Measurements from ENCODE around the gene SNRNP70.

SNRNP70 gene

DNA sequence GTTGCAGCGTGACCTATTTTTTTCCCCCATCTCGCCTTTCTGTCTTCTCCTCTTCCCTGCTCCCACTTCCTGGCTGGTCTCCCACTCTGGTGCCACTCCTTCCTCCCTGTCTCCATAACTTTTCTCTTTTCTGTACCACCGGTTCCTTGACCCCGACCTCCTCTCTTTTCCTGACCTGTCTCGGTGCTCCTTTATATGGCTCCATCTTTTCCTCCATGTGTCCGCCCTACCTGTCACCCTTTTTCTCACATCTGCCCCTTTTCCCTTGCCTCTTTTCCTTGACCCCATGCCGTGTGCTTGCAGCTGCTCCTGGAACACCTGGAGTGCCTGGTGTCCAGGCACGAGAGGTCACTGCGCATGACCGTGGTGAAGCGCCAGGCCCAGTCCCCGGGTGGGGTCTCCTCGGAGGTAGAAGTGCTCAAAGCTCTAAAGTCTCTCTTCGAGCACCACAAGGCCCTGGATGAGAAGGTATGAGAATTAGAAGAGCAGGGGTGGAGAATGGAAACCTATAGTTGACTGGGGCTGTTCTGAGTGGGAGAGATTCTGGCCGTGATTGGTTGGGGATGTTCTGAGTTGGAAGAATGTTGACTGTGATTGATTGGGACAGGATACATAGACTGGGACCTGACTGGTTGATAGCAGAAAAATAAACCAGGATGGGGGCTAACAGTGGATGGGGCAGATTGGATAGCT, 43.4 kb downstream of the SNRNP70 start:
- Histone ChIP-seq H3K9me3 (ENCODE audit: low read length) (no peaks in the 10 kb centered on the region), H3K36me3 (ENCODE audit: insufficient read depth, low read length) (no peaks in the 10 kb centered on the region), H3K4me1 (ENCODE audit: insufficient read depth, low read length) (peaks cover 11% of the 10 kb centered on the region), H3K27me3 (ENCODE audit: control insufficient read depth in 1 of 2, insufficient read depth in 2 of 2, low read length in 2 of 2) (peaks cover 0 to 5% of the 10 kb centered on the region in 2 donors), H3K4me3 (ENCODE audit: low read depth in 1 of 2, low read length in 2 of 2) (peak overlapping the region in 1 of 2 donors; percentile 38), H3K27ac (ENCODE audit: low read depth, low read length) (no peak overlapping the region), H3K9ac (ENCODE audit: low read length) (no peak overlapping the region)

- H3K36me3 ChIP-seq (ENCODE audit: insufficient read depth, low read length) = no peaks in the 10 kb centered on the region
- H3K27ac ChIP-seq (ENCODE audit: low read depth, low read length) = no peak overlapping the region
- peaks cover 4 to 10% of the 10 kb centered on the region in 2 donors for H3K27me3 ChIP-seq (ENCODE audit: control insufficient read depth in 1 of 2, insufficient read depth in 2 of 2, low read length in 2 of 2)
- no peak overlapping the region for H3K9ac ChIP-seq (ENCODE audit: low read length)
- no peaks in the 10 kb centered on the region for H3K9me3 ChIP-seq (ENCODE audit: low read length)
- no peak overlapping the region for H3K4me3 ChIP-seq (ENCODE audit: low read depth in 1 of 2, low read length in 2 of 2)
- H3K4me1 ChIP-seq (ENCODE audit: insufficient read depth, low read length) = peaks cover 11% of the 10 kb centered on the region
Observed at GRCh38 chr19:49129238-49129583, 44.0 kb downstream of the SNRNP70 start.

GRCh38 chr19:49130325-49130724, 45.1 kb downstream of the SNRNP70 start:
- H3K9me3 ChIP-seq (ENCODE audit: low read length) = no peaks in the 10 kb centered on the region
- H3K4me3 ChIP-seq (ENCODE audit: low read depth in 1 of 2, low read length in 2 of 2) = no peak overlapping the region
- peaks cover 9 to 18% of the 10 kb centered on the region in 2 donors for H3K27me3 ChIP-seq (ENCODE audit: control insufficient read depth in 1 of 2, insufficient read depth in 2 of 2, low read length in 2 of 2)
- no peak overlapping the region for H3K27ac ChIP-seq (ENCODE audit: low read depth, low read length)
- H3K9ac ChIP-seq (ENCODE audit: low read length) = no peak overlapping the region
- no peaks in the 10 kb centered on the region for H3K36me3 ChIP-seq (ENCODE audit: insufficient read depth, low read length)
- H3K4me1 ChIP-seq (ENCODE audit: insufficient read depth, low read length) = peaks cover 11% of the 10 kb centered on the region

DNA sequence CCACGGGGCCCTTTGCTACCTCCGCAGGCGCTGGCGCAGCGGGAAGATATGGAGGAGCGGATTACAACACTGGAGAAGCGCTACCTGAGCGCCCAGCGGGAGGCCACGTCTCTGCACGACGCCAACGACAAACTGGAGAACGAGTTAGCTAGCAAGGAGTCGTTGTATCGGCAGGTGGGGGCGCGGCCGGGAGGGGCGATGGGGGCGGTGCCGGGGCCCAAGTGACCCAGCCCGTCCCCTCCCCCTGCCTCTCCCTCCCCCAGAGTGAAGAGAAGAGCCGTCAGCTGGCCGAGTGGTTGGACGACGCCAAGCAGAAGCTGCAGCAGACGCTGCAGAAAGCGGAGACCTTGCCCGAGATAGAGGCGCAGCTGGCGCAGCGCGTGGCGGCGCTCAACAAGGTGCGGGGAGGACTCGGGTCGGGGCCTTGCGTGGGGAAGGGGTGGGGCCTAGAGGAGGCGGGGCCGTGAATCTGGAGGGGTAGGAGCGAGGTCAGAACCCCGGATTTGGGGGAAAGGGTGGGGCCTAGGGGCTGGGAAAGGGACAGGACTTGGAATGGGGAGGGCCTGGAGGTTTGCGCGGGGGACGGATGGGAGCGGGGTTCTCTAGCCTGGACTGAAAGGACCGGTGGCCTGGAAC, 47.8 kb downstream of the SNRNP70 start:
- Histone ChIP-seq H3K4me3 (ENCODE audit: low read depth in 1 of 2, low read length in 2 of 2) (no peak overlapping the region), H3K36me3 (ENCODE audit: insufficient read depth, low read length) (no peaks in the 10 kb centered on the region)

GRCh38 chr19:49133621-49134454, 48.6 kb downstream of the SNRNP70 start:
- H3K36me3 ChIP-seq (ENCODE audit: insufficient read depth, low read length) = no peaks in the 10 kb centered on the region
- H3K9me3 ChIP-seq (ENCODE audit: low read length) = no peaks in the 10 kb centered on the region
- peaks cover 9 to 18% of the 10 kb centered on the region in 2 donors for H3K27me3 ChIP-seq (ENCODE audit: control insufficient read depth in 1 of 2, insufficient read depth in 2 of 2, low read length in 2 of 2)
- no peaks in the 10 kb centered on the region for H3K4me1 ChIP-seq (ENCODE audit: insufficient read depth, low read length)
- no peak overlapping the region for H3K27ac ChIP-seq (ENCODE audit: low read depth, low read length)
- H3K4me3 ChIP-seq (ENCODE audit: low read depth in 1 of 2, low read length in 2 of 2) = peak overlapping the region in 1 of 2 donors; percentile 4
- H3K9ac ChIP-seq (ENCODE audit: low read length) = no peak overlapping the region

More for the DNA sequence above, 47.8 kb downstream of the SNRNP70 start:
- Histone ChIP-seq H3K4me1 (ENCODE audit: insufficient read depth, low read length) (peaks cover 6% of the 10 kb centered on the region), H3K9me3 (ENCODE audit: low read length) (no peaks in the 10 kb centered on the region), H3K27ac (ENCODE audit: low read depth, low read length) (no peak overlapping the region), H3K9ac (ENCODE audit: low read length) (no peak overlapping the region), H3K27me3 (ENCODE audit: control insufficient read depth in 1 of 2, insufficient read depth in 2 of 2, low read length in 2 of 2) (peaks cover 9 to 18% of the 10 kb centered on the region in 2 donors)

GRCh38 chr19:49135686-49136085, 50.4 kb downstream of the SNRNP70 start:
- H3K36me3 ChIP-seq (ENCODE audit: insufficient read depth, low read length) = no peaks in the 10 kb centered on the region
- H3K4me1 ChIP-seq (ENCODE audit: insufficient read depth, low read length) = no peaks in the 10 kb centered on the region
- H3K27ac ChIP-seq (ENCODE audit: low read depth, low read length) = no peak overlapping the region
- peaks cover 9 to 18% of the 10 kb centered on the region in 2 donors for H3K27me3 ChIP-seq (ENCODE audit: control insufficient read depth in 1 of 2, insufficient read depth in 2 of 2, low read length in 2 of 2)
- no peak overlapping the region for H3K4me3 ChIP-seq (ENCODE audit: low read depth in 1 of 2, low read length in 2 of 2)
- no peaks in the 10 kb centered on the region for H3K9me3 ChIP-seq (ENCODE audit: low read length)
- no peak overlapping the region for H3K9ac ChIP-seq (ENCODE audit: low read length)

- Histone ChIP-seq H3K9me3 (ENCODE audit: low read length) (no peaks in the 10 kb centered on the region), H3K9ac (ENCODE audit: low read length) (no peak overlapping the region), H3K27ac (ENCODE audit: low read depth, low read length) (no peak overlapping the region), H3K4me1 (ENCODE audit: insufficient read depth, low read length) (no peaks in the 10 kb centered on the region), H3K27me3 (ENCODE audit: control insufficient read depth in 1 of 2, insufficient read depth in 2 of 2, low read length in 2 of 2) (peaks cover 9 to 18% of the 10 kb centered on the region in 2 donors), H3K36me3 (ENCODE audit: insufficient read depth, low read length) (no peaks in the 10 kb centered on the region), H3K4me3 (ENCODE audit: low read depth in 1 of 2, low read length in 2 of 2) (no peak overlapping the region)
Observed at GRCh38 chr19:49136771-49137171, 51.5 kb downstream of the SNRNP70 start.

- H3K27me3 ChIP-seq (ENCODE audit: control insufficient read depth in 1 of 2, insufficient read depth in 2 of 2, low read length in 2 of 2) = no peaks in the 10 kb centered on the region
- peaks cover 6% of the 10 kb centered on the region for H3K4me1 ChIP-seq (ENCODE audit: insufficient read depth, low read length)
Observed at GRCh38 chr19:49140951-49141350, 55.7 kb downstream of the SNRNP70 start.

DNA sequence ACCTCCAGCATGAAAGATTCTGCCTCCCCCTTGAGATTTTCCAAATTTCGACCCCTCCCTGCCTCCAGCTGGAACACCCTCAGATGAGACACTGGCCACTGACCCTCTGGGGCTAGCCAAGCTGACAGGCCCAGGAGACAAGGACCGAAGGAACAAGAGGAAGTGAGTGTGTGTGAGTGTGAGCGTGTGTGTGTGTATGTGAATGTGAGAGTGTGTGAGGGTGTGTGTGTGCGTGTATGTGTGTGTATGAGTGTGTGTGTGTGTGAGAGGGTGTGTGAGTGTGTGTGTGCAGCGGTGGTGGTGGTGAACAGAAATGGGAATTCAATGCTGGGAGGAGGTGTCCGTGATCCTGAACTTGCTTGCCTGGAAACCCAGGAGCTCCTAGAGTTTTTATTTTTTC, 56.1 kb downstream of the SNRNP70 start:
- H3K27me3 ChIP-seq (ENCODE audit: control insufficient read depth in 1 of 2, insufficient read depth in 2 of 2, low read length in 2 of 2) = no peaks in the 10 kb centered on the region
- H3K36me3 ChIP-seq (ENCODE audit: insufficient read depth, low read length) = no peaks in the 10 kb centered on the region
- no peak overlapping the region for H3K9ac ChIP-seq (ENCODE audit: low read length)
- no peak overlapping the region for H3K27ac ChIP-seq (ENCODE audit: low read depth, low read length)
- no peaks in the 10 kb centered on the region for H3K9me3 ChIP-seq (ENCODE audit: low read length)
- H3K4me1 ChIP-seq (ENCODE audit: insufficient read depth, low read length) = peaks cover 10% of the 10 kb centered on the region
- H3K4me3 ChIP-seq (ENCODE audit: low read depth in 1 of 2, low read length in 2 of 2) = no peak overlapping the region

More at GRCh38 chr19:49140951-49141350, 55.7 kb downstream of the SNRNP70 start:
- no peaks in the 10 kb centered on the region for H3K9me3 ChIP-seq (ENCODE audit: low read length)
- H3K36me3 ChIP-seq (ENCODE audit: insufficient read depth, low read length) = no peaks in the 10 kb centered on the region
- no peak overlapping the region for H3K27ac ChIP-seq (ENCODE audit: low read depth, low read length)
- H3K9ac ChIP-seq (ENCODE audit: low read length) = no peak overlapping the region
- H3K4me3 ChIP-seq (ENCODE audit: low read depth in 1 of 2, low read length in 2 of 2) = no peak overlapping the region

DNA sequence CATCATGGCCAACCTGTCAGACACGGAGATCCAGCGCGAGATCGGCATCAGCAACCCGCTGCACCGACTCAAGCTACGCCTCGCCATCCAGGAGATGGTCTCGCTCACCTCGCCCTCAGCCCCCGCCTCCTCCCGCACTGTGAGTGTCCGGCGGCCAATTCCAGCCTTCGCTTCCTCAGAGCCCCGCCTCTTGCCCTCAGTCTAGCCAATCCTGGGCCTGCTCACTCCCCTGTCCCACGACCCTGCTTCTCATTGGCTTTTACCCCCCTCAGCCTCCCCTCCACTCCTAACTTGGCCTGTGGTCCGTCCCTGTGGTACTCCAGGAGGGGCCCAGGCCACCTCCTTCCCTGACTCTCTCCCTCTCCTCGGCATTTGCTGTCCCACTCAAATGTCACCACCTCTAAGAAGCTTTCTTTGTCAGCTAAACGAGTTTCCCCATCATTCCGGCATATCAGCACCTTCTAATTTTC, 57.6 kb downstream of the SNRNP70 start:
- Histone ChIP-seq H3K27ac (ENCODE audit: low read depth, low read length) (no peak overlapping the region), H3K36me3 (ENCODE audit: insufficient read depth, low read length) (no peaks in the 10 kb centered on the region), H3K9me3 (ENCODE audit: low read length) (no peaks in the 10 kb centered on the region), H3K4me1 (ENCODE audit: insufficient read depth, low read length) (peaks cover 10% of the 10 kb centered on the region), H3K4me3 (ENCODE audit: low read depth in 1 of 2, low read length in 2 of 2) (peak overlapping the region; percentile 52 to 66), H3K9ac (ENCODE audit: low read length) (no peak overlapping the region), H3K27me3 (ENCODE audit: control insufficient read depth in 1 of 2, insufficient read depth in 2 of 2, low read length in 2 of 2) (no peaks in the 10 kb centered on the region)
